Measurements from ENCODE around the gene STAG1.

DNA sequence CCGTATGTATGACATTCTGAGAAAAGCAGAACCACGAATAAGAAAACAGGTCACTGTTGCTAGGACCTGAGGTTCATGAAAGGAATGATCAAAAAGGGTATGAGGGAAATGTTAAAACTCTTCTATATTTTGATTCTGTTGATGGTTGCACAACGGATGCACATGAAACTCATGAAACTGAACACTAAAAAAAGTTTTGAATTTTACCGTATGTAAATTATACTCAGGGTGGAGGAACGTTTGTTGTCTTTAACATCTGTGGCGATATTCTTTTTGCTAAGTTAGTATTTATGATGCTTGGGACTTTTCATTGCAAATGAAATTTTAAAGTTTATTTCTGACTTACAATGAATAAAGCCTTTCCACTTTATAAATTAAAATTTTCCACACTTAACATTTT is 55.4 kb downstream of the STAG1 start:
- TF ChIP-seq ZFX (IDR thresholded peaks at IDR 0.05; ENCODE audit: borderline replicate concordance) = no peak
- TF ChIP-seq, protein P1, sequence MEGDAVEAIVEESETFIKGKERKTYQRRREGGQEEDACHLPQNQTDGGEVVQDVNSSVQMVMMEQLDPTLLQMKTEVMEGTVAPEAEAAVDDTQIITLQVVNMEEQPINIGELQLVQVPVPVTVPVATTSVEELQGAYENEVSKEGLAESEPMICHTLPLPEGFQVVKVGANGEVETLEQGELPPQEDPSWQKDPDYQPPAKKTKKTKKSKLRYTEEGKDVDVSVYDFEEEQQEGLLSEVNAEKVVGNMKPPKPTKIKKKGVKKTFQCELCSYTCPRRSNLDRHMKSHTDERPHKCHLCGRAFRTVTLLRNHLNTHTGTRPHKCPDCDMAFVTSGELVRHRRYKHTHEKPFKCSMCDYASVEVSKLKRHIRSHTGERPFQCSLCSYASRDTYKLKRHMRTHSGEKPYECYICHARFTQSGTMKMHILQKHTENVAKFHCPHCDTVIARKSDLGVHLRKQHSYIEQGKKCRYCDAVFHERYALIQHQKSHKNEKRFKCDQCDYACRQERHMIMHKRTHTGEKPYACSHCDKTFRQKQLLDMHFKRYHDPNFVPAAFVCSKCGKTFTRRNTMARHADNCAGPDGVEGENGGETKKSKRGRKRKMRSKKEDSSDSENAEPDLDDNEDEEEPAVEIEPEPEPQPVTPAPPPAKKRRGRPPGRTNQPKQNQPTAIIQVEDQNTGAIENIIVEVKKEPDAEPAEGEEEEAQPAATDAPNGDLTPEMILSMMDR (IDR thresholded peaks at IDR 0.05) = no peak

Data from 22Rv1 (cell line).